Lung (tissue), 12 donors: ENCODE data around the gene ISLR. TPM values are rescaled to one million over a fixed set of nuclear protein-coding genes. Genes with fewer than 3 reads are reported as not detected.

Experiments used
- ATAC-seq: fragments of 200-7000 bp; cut with Tn5 transposase; one replicate; pipeline ENCODE4 v1.9.1; 2020; ENCODE audit warnings: moderate number of reproducible peaks; ENCODE audit not compliant: insufficient read depth, low FRiP score
- DNase-seq, 3 donors: peaks; one replicate each; pipeline ENCODE4 v3.0.0-alpha.2; 2013 to 2017
- H3K27ac ChIP-seq, 2 donors: one replicate each; pipeline ENCODE4 v1.5.1; 2013; ENCODE audit warnings: mild to moderate bottlenecking in 2 of 2, moderate library complexity in 2 of 2, control low read depth in 1 of 2, inconsistent platforms in 1 of 2, low read depth in 1 of 2, low read length in 1 of 2
- H3K27me3 ChIP-seq, 3 donors: one replicate each; pipeline ENCODE4 v1.5.1; 2013; ENCODE audit warnings: low read length in 2 of 3; ENCODE audit not compliant: control insufficient read depth in 3 of 3, insufficient read depth in 3 of 3
- H3K36me3 ChIP-seq, 4 donors: one replicate each; pipeline ENCODE4 v1.5.1; 2013; ENCODE audit warnings: low read length in 4 of 4, mild to moderate bottlenecking in 1 of 4, moderate library complexity in 1 of 4; ENCODE audit not compliant: control insufficient read depth in 4 of 4, insufficient read depth in 4 of 4
- H3K4me1 ChIP-seq, 5 donors: one replicate each; pipeline ENCODE4 v1.5.1; 2013; ENCODE audit warnings: low read length in 5 of 5, mild to moderate bottlenecking in 2 of 5, moderate library complexity in 1 of 5; ENCODE audit not compliant: control insufficient read depth in 5 of 5, insufficient read depth in 5 of 5
- H3K4me3 ChIP-seq: one replicate; pipeline ENCODE4 v1.5.1; 2013; ENCODE audit warnings: mild to moderate bottlenecking, control low read depth, moderate library complexity
- H3K9ac ChIP-seq, 2 donors: one replicate each; pipeline ENCODE4 v1.5.1; 2013; ENCODE audit warnings: low read length in 2 of 2, control low read depth in 1 of 2; ENCODE audit not compliant: insufficient read depth in 1 of 2
- H3K9me3 ChIP-seq, 4 donors: one replicate each; pipeline ENCODE4 v1.5.1; 2013; ENCODE audit warnings: low read length in 3 of 4, mild to moderate bottlenecking in 1 of 4, moderate library complexity in 1 of 4; ENCODE audit not compliant: control insufficient read depth in 4 of 4, insufficient read depth in 3 of 4
- WGBS, 2 donors: extraction: QIAGEN DNeasy Blood & Tissue Kit; methylation state at CpG; one replicate each; pipeline ENCODE4 v1.1.7; 2013; 5-methylcytosine and 5-hydroxymethylcytosine counted together
- polyA plus RNA-seq, 2 donors: library from polyadenylated mRNA; stranded (reverse); fragments of 200-250 nt; gene quantifications; one replicate each; pipeline ENCODE4 v1.2.1, GENCODE V29; 2013
- total RNA-seq, 2 donors: library from RNA; depleted of rRNA in 1 of 2; stranded (reverse); fragments of >200 nt in 1 of 2; gene quantifications; one replicate each; pipeline ENCODE4 v1.2.1, GENCODE V29; 2014 to 2021
- TF ChIP-seq, protein P1 (sequence below): IDR thresholded peaks from 2 replicates; pipeline ENCODE4 v1.5.1; 2012; ENCODE audit warnings: mild to moderate bottlenecking; ENCODE audit errors: control extremely low read depth, extremely low read depth
- donor health status: control.
- donor health status: control.
- donor health status: Bipolar disorder and iron deficiency.
- donor health status: healthy.
- donor health status: DM: yes; HTN: yes; CAD: no.

ISLR gene
- total and polyA plus RNA-seq, 4 donors: 2.8 to 30.4 (median 14.2) TPM

DNA sequence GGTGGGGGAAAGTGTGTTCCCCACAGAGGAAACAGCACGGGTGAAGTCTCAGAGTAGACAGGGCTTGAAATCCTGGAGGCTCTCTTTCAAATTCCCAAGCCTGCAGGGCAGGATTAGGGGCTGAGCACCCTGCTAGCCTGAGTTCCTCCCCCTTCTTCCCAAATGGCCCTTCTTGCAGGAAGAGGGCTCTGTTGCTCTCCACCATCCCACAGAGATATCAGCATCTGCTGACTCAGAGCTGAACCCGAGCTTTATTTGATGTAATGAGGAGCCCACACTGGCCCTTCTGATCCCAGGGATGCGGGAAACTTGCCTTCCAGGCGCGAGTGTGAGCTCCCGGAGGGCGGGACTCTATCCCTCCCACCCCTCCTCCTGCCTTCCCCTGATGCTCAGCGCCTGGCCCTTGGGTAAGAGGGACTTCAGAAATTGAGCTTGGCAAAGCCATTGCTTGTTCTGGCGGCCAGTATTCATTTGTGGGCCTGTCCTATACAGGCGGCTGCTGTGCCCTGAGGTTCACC, 30.5 kb downstream of the ISLR start:
- H3K27ac ChIP-seq: no peak overlapping the region

DNA sequence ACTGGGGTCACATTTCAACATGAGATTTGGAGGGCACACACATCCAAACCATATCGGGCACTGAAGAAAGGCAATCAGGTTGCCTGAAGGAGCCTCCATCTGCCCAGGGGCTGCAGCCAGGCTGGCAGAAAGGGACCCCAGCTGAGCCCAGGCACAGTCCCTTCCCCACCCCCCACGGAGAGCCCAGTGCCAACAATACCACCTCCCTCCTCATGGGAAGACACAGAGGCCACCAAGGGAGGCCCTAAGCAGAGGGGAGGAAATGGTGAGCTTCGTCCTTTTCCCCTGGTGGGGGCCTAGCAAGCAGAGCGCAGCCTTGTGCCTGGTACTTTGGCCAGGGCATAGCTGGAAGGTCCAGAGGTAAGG, 32.1 kb downstream of the ISLR start:
- H3K4me3 ChIP-seq: no peak overlapping the region
- H3K36me3 ChIP-seq: no peaks in the 10 kb centered on the region
- peaks cover 0 to 75% (median 6%) of the 10 kb centered on the region in 5 donors for H3K4me1 ChIP-seq
- H3K9me3 ChIP-seq: no peaks in the 10 kb centered on the region
- no peak for DNase-seq
- 73 to 82% methylated on average over 4 of the region's 4 CpGs for WGBS, 2 donors
- TF ChIP-seq, protein P1, sequence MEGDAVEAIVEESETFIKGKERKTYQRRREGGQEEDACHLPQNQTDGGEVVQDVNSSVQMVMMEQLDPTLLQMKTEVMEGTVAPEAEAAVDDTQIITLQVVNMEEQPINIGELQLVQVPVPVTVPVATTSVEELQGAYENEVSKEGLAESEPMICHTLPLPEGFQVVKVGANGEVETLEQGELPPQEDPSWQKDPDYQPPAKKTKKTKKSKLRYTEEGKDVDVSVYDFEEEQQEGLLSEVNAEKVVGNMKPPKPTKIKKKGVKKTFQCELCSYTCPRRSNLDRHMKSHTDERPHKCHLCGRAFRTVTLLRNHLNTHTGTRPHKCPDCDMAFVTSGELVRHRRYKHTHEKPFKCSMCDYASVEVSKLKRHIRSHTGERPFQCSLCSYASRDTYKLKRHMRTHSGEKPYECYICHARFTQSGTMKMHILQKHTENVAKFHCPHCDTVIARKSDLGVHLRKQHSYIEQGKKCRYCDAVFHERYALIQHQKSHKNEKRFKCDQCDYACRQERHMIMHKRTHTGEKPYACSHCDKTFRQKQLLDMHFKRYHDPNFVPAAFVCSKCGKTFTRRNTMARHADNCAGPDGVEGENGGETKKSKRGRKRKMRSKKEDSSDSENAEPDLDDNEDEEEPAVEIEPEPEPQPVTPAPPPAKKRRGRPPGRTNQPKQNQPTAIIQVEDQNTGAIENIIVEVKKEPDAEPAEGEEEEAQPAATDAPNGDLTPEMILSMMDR: no peak
- H3K27ac ChIP-seq: no peak overlapping the region
- H3K9ac ChIP-seq: no peak overlapping the region
- no peak for ATAC-seq
- no peaks in the 10 kb centered on the region for H3K27me3 ChIP-seq

More for the DNA sequence above, 30.5 kb downstream of the ISLR start:
- ATAC-seq (no peak), DNase-seq (peak; percentile 82 to 90 (median 85))
- H3K9ac ChIP-seq: no peak overlapping the region
- TF ChIP-seq, protein P1: no peak
- H3K36me3 ChIP-seq: no peaks in the 10 kb centered on the region
- H3K4me3 ChIP-seq: no peak overlapping the region
- no peaks in the 10 kb centered on the region for H3K9me3 ChIP-seq
- 67 to 70% methylated on average over 10 of the region's 10 CpGs for WGBS, 2 donors
- no peaks in the 10 kb centered on the region for H3K27me3 ChIP-seq
- H3K4me1 ChIP-seq: peaks cover 0 to 62% (median 6%) of the 10 kb centered on the region in 5 donors

DNA sequence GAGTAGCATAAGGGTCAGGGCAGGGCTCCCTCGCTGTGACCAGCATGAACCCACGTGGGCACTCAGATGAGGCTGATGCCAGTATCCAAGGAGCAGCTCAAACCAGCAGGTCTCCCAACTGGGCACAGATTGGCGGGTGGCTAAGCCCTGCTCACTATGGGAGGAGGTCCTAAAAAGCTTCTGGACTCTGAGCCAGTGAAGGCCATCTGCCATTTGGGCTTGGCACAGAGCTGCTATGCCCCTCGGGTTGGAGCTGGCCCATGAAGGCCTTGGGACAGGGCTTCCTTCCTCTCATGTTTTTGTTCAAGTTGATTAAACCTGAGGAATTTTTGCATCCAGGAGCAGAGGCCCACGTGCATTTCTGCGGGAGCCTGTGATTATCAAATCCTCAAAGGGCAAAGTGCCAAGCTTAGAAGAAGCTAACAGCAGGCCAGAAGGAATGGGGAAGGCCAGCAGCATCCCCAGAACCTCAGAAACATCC, 33.3 kb downstream of the ISLR start:
- no peak for ATAC-seq
- no peaks in the 10 kb centered on the region for H3K9me3 ChIP-seq
- peaks cover 0 to 62% (median 0%) of the 10 kb centered on the region in 5 donors for H3K4me1 ChIP-seq
- no peak overlapping the region for H3K27ac ChIP-seq
- H3K27me3 ChIP-seq: no peaks in the 10 kb centered on the region
- no peak overlapping the region for H3K4me3 ChIP-seq
- H3K36me3 ChIP-seq: no peaks in the 10 kb centered on the region
- no peak overlapping the region for H3K9ac ChIP-seq
- TF ChIP-seq, protein P1: no peak
- 65 to 78% methylated on average over 6 of the region's 6 CpGs for WGBS, 2 donors
- DNase-seq: no peak
